ENCODE measurements around the gene FSTL5.
"Not testable (repeated sequence)": the region's sequence is repeated elsewhere in the genome, so short reads cannot be mapped to it uniquely, and the experiment has no call there.

FSTL5 gene

DNA sequence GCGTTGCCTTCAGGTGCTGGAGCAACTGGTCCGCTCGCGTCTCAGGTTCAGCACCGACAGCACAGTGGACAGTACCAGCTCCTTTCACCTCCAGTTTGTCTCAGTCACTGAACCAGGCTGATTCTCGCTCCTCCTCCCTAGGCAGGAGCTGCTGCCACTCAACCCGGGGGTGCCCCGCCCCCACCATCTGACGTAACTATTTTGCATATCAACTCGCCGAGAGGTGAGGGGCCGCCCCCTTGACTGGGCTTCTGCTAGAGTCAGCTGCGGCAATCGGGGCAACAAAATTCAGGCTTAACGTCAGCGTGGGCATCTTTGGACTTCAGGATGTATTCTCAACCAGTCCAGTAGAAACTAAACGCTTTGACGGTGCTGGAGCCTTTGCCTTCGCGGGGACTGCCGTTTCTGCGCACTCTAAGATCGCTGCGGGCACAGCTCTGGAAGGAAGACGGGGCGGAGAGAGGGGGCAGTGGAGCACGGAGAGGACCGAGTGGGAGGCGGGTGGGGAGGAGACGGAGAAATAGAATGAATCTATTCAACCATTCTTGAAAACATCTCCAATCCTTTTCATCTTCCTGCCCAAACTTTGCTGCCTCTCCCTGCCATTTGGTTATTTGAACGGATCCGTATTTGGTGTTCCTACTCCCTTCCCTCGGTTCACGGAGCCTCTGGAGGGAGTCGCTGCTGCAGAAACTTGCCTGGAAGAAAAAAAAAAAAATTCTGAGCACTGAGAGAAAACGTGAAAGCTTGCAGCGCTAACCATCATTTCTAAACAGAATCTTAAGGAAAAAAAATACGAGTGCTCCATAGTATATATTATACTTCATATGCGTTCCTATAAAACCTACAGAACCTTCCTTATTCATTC, at the start of gene FSTL5:
TSS of gene FSTL5 (minus strand) at position 109 of the 868 bp plus-strand sequence. CDS start 52,604 bp downstream, outside the sequence.
- DNase-seq (ENCODE audit: low read depth in 2 of 2) = no peak

DNA sequence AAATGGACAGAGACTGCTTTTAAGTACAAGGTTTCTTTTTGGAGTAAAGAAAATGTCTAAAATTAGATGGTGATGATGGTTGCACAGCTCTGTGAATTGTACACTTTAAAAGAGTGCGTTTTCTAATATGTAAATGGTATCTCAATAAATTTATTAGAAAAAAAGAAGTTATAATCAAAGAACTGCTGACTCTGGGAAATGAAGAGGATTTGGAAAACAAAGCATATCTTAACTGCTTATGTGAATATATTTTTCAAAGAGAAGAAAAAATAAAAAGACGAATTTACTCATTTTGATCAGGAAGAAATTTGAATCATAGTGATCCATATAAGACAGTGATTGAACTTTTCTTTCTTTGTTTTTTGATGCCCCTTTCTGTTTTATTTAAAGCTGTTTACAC, 45.9 kb upstream of the FSTL5 start:
- DNase-seq (ENCODE audit: low read depth in 2 of 2) = no peak

DNA sequence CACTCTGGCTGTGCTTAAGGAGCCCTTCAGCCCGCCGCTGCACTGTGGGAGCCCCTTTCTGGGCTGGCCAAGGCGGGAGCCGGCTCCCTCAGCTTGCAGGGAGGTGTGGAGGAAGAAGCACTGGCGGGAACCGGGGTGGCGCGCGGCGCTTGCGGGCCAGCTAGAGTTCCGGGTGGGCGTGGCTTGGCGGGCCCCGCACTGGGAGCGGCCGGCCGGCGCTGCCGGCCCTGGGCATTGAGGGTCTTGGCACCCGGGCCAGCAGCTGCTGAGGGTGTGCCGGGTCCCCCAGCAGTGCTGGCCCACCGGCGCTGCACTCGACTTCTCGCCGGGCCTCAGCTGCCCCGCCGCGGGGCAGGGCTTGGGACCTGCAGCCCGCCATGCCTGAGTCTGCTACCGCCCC, 39.7 kb upstream of the FSTL5 start:
- not testable (repeated sequence) for DNase-seq (ENCODE audit: low read depth in 2 of 2)

DNA sequence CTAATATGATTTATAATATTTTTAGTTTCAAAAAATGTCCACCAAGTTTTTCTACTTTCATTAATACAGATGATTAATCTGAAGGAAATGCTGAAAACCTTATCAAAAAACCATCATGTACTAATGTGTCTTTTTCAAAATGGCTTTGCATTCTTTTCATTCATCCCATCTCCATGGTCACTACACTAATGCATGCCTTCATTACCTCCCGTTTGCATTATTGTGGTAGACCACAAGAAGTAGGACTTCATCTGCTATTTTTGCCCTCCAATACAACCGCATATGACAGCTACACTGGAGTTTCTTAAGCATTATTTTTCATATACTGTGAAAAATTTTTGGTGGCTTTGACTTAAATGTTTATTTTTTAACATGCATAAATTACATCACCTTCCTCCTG, 37.9 kb upstream of the FSTL5 start:
- no peak for DNase-seq (ENCODE audit: low read depth in 2 of 2)

DNA sequence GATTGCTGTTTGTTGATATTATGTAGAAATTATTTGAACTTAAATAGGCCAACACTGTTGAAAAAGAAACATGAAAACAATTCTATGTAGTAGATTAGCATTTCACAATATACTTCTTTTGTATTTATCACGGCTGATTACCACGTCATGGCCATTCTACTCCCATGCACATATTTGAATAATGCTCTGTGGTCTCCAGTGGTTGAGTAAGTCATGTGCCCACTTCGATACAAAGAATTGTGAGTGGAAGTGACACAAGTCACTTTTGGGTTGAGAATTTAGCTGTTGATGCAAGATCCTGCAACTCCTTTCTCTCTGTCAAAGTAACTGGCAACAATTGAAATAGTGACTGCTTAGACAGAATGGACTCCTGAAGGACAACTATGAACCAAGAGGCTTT, 6.7 kb upstream of the FSTL5 start:
- DNase-seq (ENCODE audit: low read depth in 2 of 2) = no peak

DNA sequence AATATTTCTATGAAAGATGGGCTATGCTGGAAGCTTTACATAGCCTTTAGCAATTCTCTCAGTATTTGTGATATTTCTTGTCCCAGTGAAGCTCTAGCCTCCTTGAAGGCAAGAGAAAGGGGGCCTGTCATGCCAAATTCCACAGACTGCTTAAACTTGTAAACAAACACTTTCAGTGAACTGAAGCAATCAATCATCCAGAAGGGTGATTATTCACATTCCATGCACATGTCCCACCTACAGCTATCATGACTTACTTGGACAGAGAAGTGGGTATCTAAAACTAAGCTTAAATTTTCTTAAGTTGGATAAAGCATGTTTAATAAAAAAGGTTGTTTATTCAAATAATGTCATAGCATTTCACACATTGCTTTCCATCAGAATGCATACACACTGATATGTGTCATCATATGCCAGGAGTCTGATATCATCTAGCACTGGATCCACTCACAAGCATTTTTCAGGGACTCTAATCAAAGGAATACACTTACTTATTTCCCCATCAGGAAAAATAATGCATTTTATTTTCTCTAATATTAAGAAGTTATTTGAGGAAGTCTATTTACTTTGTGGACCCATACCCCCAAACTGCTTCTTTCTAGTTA, 1.2 kb upstream of the FSTL5 start:
- DNase-seq (ENCODE audit: low read depth in 2 of 2) = no peak

DNA sequence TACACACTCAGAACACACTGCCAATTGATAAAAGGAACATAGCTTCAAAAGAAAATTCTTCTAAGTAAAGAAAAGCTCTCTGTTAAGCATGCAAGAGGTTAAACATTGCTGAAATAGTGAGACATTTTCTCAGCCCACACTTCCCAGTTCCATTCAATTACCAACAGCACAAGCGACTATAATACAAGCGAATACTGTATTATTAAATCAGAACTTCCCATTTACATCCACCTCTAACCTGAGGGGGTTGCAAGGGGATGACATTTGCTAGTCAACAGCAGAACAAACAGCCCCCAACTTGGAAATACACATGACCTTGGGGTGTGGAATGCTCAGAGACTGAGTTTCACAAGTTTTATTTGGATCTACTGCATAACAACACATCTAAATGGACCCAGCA, 1.1 kb downstream of the FSTL5 start:
- DNase-seq (ENCODE audit: low read depth in 2 of 2) = no peak

DNA sequence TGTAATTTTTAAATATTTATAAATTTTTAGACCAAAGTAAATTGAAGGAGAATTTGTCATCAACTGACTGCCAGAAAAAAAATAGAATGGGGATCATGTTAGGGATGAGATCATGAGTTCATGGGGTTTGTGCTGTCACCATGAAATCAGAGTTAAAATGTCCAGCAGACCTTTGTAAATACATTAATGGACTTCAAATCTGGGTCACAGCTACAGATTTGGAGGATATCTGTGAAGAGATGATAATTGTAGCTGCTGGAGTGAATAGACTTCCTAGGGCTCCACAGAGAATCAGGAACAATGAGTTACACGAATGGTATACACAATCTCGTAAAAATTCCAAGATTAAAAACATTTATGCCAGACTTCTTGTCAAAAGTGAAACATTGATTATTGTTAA, 6.6 kb downstream of the FSTL5 start:
- no peak for DNase-seq (ENCODE audit: low read depth in 2 of 2)

DNA sequence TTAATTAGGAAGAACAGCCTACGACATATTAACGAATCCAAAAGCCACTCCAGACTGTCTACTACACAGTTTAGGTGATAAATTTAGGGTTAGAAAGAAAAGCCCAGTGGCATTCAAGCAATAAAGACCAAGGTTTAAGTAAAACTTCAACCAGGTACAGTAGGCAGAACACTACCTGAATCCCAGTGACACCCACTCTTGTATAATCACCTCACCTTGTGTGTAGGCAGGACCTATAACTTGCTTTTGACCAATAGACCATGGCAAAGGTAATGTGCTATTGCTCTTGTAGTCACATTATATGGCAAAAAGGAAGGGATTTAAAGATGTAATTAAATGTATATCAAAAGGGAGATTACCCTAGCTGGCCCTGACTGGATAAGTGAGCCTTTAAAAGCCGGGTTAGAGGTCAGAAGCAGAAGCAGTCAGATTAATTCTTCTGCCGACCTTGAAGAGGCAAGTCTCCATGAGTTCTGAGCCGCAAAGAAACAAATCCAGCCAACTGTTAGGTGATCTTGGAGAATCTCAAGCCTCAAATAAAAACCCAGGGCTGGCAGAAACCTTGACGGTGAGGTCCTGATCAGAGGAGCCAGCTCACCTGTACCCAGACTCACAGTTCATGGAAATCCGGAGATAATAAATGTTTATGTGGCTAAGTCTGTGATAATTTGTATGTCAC, 8.8 kb downstream of the FSTL5 start:
- DNase-seq (ENCODE audit: low read depth in 2 of 2) = no peak

DNA sequence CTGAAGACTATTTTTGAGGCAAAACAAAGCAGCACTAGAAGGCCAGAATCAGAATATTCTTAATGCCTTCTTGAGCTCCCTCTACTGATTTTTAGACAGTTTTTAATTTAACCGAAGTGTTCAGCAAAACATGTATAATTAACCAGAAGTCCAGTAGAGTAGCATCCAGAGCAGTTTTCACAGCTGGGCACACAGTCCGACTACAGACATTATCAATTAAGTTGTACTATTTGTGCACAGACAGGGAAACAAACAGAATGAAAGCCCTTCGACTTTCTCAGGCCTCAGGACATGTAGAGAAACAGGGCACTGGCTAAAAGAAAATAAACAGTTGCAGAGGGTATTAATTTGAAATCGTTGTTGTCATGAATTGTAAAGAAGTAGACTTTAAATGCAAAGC, 11.9 kb downstream of the FSTL5 start:
- no peak for DNase-seq (ENCODE audit: low read depth in 2 of 2)

DNA sequence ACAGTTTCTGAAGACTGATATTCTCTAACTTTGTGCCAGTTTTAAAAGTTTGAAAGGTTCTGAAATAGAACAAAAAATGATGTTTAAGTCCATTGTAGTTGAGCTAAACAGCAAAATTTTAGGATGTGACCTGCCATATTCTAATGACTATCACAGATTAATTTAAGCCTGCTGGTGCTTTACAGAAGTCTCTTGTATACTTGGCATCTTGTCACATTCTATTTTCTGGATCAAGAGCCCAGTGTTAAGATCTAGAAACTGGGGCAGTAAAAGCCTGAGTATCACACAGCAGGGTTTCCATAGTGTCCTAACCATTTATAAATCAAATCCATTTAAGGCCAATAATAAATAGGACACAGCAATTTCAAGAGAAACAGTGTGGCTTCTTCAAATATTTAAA, 12.4 kb downstream of the FSTL5 start:
- no peak for DNase-seq (ENCODE audit: low read depth in 2 of 2)

DNA sequence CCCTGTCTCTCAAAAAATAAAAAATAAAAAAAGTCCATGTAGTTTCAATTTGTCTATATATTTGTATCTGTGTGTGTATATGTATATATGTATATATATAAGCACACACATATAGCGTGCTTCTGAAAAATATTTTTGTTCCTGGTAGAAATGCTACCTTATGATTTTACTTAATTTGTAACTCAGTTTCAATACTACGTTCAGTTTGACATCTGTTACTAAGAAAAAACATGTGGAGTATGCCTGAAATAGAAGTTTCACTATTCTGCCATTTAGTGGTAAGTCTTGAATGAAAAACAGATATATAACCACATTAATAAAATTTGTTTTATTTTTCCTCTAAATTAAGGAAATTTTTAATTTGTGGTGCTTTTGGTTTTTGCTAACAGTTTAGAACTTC, 14.2 kb downstream of the FSTL5 start:
- no peak for DNase-seq (ENCODE audit: low read depth in 2 of 2)

DNA sequence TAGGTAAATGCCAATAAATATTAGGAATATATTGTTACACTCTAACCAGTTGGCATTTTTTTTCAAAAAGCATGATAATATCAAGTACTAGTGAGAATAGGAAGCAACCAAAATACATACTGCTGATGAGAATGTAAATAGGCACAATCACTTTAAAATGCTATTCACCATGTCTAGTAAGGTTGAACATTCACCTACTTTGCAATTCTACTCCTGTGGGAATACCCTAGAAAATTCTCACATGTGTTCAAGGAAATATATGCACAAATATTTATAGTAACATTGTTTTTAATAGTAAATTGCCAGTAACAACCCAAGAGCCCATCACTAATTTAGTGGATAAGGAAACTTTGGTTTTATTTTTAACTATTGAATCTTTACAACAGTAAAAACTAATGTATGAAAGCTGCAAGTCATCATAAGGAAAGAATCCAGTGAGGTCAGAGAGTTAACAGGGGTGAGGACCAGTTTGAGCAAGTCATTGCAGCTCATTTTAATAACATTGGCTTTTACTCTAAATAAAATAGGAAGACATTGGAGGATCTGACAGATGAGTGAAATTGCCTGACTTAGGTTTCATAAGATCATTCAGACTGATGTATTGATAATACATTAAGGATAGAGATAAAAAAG, 23.6 kb downstream of the FSTL5 start:
- DNase-seq (ENCODE audit: low read depth in 2 of 2) = no peak

DNA sequence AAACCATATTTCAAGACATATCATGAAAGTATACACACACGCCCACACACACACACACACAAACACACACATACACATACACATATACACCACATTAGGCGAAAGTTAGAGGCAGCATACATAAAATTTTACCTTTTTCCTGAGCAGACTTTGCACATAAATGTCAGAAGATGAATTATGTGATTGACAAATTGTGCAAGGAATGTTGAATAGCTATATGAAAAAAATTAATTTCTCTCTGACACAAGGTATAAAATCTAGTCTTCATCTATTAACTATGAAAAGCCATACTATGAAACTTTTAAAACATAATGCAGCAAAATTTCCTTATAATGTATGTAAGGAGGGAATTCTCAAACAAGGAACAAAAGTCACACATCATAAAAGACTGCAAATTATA, 24.4 kb downstream of the FSTL5 start:
- no peak for DNase-seq (ENCODE audit: low read depth in 2 of 2)

DNA sequence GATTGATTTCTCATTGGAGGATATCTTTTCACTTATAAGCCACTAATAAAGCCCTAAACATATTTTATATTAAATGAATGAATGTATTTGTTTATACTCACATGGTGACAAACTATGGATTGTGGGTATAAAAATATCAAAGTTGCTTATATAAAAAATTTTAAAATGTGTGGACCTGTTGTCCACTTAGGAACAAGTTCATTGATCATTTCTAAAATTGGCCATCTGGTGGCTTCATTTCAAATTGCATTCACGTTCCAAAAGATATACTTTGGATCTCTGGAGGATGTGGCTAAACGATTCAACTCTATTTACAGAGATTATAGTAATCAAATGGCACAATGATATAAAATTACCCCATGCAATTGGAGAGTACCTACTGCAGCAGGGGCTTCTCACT, 32.5 kb downstream of the FSTL5 start:
- DNase-seq (ENCODE audit: low read depth in 2 of 2) = no peak

DNA sequence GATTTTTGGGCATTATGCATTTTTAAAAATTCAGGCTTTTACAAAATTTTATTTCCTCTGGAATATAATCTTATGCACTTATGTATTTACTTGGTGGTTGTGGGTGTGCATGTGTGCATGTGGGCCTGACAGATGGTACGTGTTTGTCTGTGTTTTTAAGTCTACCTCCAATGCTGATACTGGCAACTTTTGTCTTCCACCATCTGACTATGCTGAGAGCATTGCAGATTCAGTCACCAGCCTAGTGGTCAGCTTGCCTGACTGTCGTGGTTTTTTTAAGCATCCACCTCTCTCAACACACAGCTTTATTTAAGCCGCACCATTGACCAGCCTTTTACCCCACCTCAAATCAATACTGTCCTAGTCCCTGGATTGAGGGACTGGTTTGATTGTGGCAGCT, 37.1 kb downstream of the FSTL5 start:
- DNase-seq (ENCODE audit: low read depth in 2 of 2) = no peak

DNA sequence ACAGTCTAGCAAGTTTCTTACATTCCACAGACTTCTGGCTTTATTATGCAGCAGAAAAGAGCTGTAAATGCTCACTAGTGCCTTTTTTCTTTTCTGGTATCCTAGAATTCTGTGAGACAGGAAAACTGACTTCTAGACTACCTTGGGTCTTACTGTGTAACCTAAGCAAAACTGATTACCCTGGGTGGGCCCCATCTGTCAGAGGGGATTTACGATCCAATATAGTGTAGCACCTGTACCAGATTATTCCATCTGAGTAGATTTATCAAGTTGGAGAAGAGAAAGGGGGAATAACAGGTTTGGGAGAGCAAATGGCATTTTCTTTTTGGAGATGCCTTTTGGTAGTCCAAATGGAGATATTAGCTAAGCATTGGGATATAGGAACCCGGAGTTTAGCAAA, 46.7 kb downstream of the FSTL5 start:
- DNase-seq (ENCODE audit: low read depth in 2 of 2) = no peak

DNA sequence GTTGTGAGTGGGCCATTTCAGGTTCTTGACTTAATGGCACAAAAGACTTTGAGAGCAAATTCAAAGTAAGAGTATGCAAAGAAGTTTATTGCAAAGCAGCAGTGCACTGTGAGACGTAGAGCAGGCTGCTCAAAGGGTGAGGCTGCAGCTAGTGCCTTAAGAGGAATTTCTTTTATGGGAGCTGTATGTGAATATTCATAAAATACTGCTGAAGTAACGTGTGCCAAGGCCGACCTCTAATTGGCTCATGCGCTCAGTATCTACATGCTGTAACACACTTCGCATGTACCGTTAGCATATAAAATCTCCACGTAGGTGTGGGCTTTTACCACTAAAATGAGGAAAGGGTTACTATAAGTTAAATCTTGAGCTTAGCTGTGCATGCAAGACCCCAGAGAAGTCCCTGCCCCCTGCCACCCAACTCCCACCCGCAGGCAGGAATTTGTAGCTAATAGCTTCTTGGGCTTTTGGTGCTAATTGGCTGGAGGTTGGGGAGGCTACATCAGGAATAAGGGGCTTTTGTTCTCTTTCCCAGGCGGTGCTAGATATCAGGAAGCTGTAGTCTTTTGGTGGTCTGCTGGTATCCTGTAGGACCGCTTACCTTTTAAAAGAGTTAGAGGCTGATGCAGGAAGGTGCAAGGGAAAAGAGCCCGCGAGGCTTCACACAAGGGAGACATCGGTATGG, 47.6 kb downstream of the FSTL5 start:
- no peak for DNase-seq (ENCODE audit: low read depth in 2 of 2)

DNA sequence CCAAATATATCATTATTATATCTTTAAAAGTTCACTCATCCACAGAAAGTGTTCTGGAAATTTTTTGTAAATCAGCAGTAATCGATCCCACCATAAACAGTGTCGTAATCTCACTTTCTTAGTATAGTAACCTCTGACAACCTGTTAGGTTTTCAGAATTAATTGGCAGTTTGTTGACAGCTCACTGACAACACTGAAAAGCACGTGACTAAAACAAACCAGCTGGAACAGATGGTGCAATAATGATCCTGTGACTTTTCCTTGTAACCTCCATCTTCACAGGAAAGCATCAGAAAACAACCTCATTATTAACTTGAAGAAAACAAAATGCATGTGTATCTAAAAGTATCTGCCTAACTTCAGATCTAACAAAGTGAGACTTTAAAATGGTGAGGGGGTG, 48.5 kb downstream of the FSTL5 start:
- no peak for DNase-seq (ENCODE audit: low read depth in 2 of 2)

DNA sequence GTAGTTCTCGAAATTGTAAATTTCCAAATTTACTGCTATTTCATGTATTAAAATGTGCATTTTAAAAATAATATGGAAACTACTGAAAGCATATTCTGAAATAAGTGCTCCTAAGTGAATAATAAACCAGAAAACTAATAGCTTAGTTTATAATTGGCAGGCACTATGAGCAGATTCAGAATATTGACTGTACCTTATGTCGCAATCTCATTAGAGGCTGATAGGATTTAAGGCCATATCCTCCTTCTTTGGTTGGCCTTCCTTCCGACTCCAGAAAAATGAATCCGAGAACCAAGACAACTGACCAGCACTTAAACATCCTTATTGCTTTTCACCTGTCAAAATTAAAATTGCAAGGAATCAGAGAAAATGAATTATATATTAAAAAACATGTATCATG, 52.7 kb downstream of the FSTL5 start:
- no peak for DNase-seq (ENCODE audit: low read depth in 2 of 2)

DNA sequence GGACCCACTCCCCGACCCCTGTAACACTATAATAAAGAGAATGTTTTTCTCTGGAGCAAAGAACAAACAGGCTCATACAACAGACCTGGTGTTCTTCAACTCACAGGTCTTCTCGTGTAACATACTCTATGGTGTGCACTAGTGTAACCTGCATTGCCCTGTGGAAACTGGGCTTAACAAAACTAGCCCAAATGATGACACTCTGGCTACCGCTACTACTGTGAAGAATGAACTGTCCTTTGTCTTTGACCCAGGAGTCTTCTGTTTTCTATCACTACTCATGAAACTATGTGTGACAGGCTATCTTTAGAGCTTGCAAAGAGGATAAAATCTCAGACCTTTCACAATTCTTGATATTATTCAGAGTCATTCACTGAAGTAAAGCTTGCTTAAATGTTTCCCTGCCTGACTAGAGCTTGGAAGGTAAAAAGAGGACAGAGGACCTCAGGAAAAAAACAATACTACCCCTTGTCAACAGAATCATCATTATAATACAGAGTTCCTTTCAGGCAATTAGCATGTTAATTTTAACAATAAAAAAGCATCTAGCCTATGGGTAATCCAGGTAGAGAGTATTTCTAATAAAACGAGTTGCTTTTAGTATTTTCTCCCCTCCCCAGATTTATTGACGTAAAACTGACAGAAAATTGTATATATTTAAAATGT, 59.2 kb downstream of the FSTL5 start:
- DNase-seq (ENCODE audit: low read depth in 2 of 2) = no peak
